ENCODE data around the gene ARHGAP26.
"Not testable (repeated sequence)": the region's sequence is repeated elsewhere in the genome, so short reads cannot be mapped to it uniquely, and the experiment has no call there.

ARHGAP26 gene

GRCh38 chr5:142922223-142922952, 152.2 kb downstream of the ARHGAP26 start:
- peaks cover 5 to 47% (median 29%) of the 10 kb centered on the region in 5 donors for H3K4me1 ChIP-seq (ENCODE audit: control insufficient read depth in 5 of 5, insufficient read depth in 5 of 5, low read length in 5 of 5)
- no peaks in the 10 kb centered on the region for H3K36me3 ChIP-seq (ENCODE audit: control insufficient read depth in 5 of 5, insufficient read depth in 5 of 5, low read length in 5 of 5)
- H3K9me3 ChIP-seq (ENCODE audit: control insufficient read depth in 5 of 5, low read length in 5 of 5): no peaks in the 10 kb centered on the region
- H3K9ac ChIP-seq (ENCODE audit: low read length in 5 of 5): no peak overlapping the region
- no peak overlapping the region for H3K4me3 ChIP-seq (ENCODE audit: low read depth in 1 of 5, low read length in 5 of 5)
- H3K27ac ChIP-seq (ENCODE audit: low read depth, low read length): peak overlapping the region; percentile 45
- no peaks in the 10 kb centered on the region for H3K27me3 ChIP-seq (ENCODE audit: control insufficient read depth in 5 of 5, insufficient read depth in 4 of 5, low read length in 5 of 5)

GRCh38 chr5:142924135-142924883, 154.1 kb downstream of the ARHGAP26 start:
- no peaks in the 10 kb centered on the region for H3K27me3 ChIP-seq (ENCODE audit: control insufficient read depth in 5 of 5, insufficient read depth in 4 of 5, low read length in 5 of 5)
- no peaks in the 10 kb centered on the region for H3K9me3 ChIP-seq (ENCODE audit: control insufficient read depth in 5 of 5, low read length in 5 of 5)
- H3K36me3 ChIP-seq (ENCODE audit: control insufficient read depth in 5 of 5, insufficient read depth in 5 of 5, low read length in 5 of 5): no peaks in the 10 kb centered on the region
- no peak overlapping the region for H3K9ac ChIP-seq (ENCODE audit: low read length in 5 of 5)
- H3K4me3 ChIP-seq (ENCODE audit: low read depth in 1 of 5, low read length in 5 of 5): no peak overlapping the region
- peak overlapping the region; percentile 87 for H3K27ac ChIP-seq (ENCODE audit: low read depth, low read length)
- H3K4me1 ChIP-seq (ENCODE audit: control insufficient read depth in 5 of 5, insufficient read depth in 5 of 5, low read length in 5 of 5): peaks cover 5 to 56% (median 32%) of the 10 kb centered on the region in 5 donors

- Histone ChIP-seq H3K27me3 (ENCODE audit: control insufficient read depth in 5 of 5, insufficient read depth in 4 of 5, low read length in 5 of 5) (no peaks in the 10 kb centered on the region), H3K9ac (ENCODE audit: low read length in 5 of 5) (peak overlapping the region in 1 of 5 donors; percentile 3), H3K4me1 (ENCODE audit: control insufficient read depth in 5 of 5, insufficient read depth in 5 of 5, low read length in 5 of 5) (peaks cover 13 to 71% (median 44%) of the 10 kb centered on the region in 5 donors), H3K27ac (ENCODE audit: low read depth, low read length) (peak overlapping the region; percentile 87), H3K9me3 (ENCODE audit: control insufficient read depth in 5 of 5, low read length in 5 of 5) (no peaks in the 10 kb centered on the region), H3K4me3 (ENCODE audit: low read depth in 1 of 5, low read length in 5 of 5) (peak overlapping the region in 2 of 5 donors; percentile 2 to 17), H3K36me3 (ENCODE audit: control insufficient read depth in 5 of 5, insufficient read depth in 5 of 5, low read length in 5 of 5) (no peaks in the 10 kb centered on the region)
These were observed 155.6 kb downstream of the ARHGAP26 start for GRCh38 chr5:142925795-142926194.

DNA sequence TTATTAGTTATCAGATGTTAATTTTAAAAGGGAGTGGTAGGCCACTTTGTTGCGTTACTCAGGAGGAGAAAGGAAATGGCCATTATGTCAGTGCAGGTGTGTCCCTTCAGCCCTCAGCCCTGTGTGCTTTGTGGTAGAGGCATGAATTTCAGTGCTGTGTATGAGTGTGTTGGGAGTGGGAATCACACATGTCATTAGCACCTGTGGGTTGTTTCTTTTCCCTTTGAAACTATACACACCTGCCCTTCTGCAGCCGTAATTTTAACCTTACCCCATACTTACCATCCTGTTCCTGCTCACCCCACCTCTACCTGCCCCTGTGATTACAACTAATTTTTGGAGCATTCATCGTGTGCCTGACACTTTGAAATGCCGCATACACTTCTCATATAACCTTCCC, 156.4 kb downstream of the ARHGAP26 start:
- H3K9me3 ChIP-seq (ENCODE audit: control insufficient read depth in 5 of 5, low read length in 5 of 5): no peaks in the 10 kb centered on the region
- no peaks in the 10 kb centered on the region for H3K36me3 ChIP-seq (ENCODE audit: control insufficient read depth in 5 of 5, insufficient read depth in 5 of 5, low read length in 5 of 5)
- H3K9ac ChIP-seq (ENCODE audit: low read length in 5 of 5): no peak overlapping the region
- H3K27me3 ChIP-seq (ENCODE audit: control insufficient read depth in 5 of 5, insufficient read depth in 4 of 5, low read length in 5 of 5): no peaks in the 10 kb centered on the region
- peaks cover 13 to 79% (median 47%) of the 10 kb centered on the region in 5 donors for H3K4me1 ChIP-seq (ENCODE audit: control insufficient read depth in 5 of 5, insufficient read depth in 5 of 5, low read length in 5 of 5)
- H3K4me3 ChIP-seq (ENCODE audit: low read depth in 1 of 5, low read length in 5 of 5): no peak overlapping the region
- H3K27ac ChIP-seq (ENCODE audit: low read depth, low read length): peak overlapping the region; percentile 87

DNA sequence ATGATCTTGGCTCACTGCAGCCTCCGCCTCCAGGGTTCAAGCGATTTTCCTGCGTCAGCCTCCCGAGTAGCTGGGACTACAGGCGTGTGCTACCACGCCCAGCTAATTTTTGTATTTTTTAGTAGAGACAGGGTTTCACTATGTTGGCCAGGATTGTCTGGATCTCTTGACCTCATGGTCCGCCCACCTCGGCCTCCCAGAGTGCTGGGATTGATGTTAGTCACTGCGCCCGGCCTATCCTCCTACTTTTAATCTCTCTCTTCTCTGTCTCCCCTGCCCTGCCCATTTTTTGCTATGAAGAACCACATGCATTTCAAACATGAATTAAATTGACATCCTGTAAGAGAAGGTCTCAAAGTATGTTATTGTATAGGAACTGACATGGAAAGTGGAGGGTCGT, 158.8 kb downstream of the ARHGAP26 start:
- peak overlapping the region; percentile 76 for H3K27ac ChIP-seq (ENCODE audit: low read depth, low read length)
- H3K27me3 ChIP-seq (ENCODE audit: control insufficient read depth in 5 of 5, insufficient read depth in 4 of 5, low read length in 5 of 5); H3K4me3 ChIP-seq (ENCODE audit: low read depth in 1 of 5, low read length in 5 of 5); H3K9me3 ChIP-seq (ENCODE audit: control insufficient read depth in 5 of 5, low read length in 5 of 5); H3K9ac ChIP-seq (ENCODE audit: low read length in 5 of 5); H3K36me3 ChIP-seq (ENCODE audit: control insufficient read depth in 5 of 5, insufficient read depth in 5 of 5, low read length in 5 of 5): not testable (repeated sequence)
- peaks cover 12 to 82% (median 42%) of the 10 kb centered on the region in 5 donors for H3K4me1 ChIP-seq (ENCODE audit: control insufficient read depth in 5 of 5, insufficient read depth in 5 of 5, low read length in 5 of 5)

GRCh38 chr5:142929587-142929986, 159.4 kb downstream of the ARHGAP26 start:
- H3K4me1 ChIP-seq (ENCODE audit: control insufficient read depth in 5 of 5, insufficient read depth in 5 of 5, low read length in 5 of 5): peaks cover 12 to 81% (median 36%) of the 10 kb centered on the region in 5 donors
- H3K27me3 ChIP-seq (ENCODE audit: control insufficient read depth in 5 of 5, insufficient read depth in 4 of 5, low read length in 5 of 5): no peaks in the 10 kb centered on the region
- peak overlapping the region; percentile 76 for H3K27ac ChIP-seq (ENCODE audit: low read depth, low read length)
- H3K4me3 ChIP-seq (ENCODE audit: low read depth in 1 of 5, low read length in 5 of 5): no peak overlapping the region
- no peaks in the 10 kb centered on the region for H3K9me3 ChIP-seq (ENCODE audit: control insufficient read depth in 5 of 5, low read length in 5 of 5)
- H3K36me3 ChIP-seq (ENCODE audit: control insufficient read depth in 5 of 5, insufficient read depth in 5 of 5, low read length in 5 of 5): peaks cover 0 to 9% (median 0%) of the 10 kb centered on the region in 5 donors
- H3K9ac ChIP-seq (ENCODE audit: low read length in 5 of 5): no peak overlapping the region

DNA sequence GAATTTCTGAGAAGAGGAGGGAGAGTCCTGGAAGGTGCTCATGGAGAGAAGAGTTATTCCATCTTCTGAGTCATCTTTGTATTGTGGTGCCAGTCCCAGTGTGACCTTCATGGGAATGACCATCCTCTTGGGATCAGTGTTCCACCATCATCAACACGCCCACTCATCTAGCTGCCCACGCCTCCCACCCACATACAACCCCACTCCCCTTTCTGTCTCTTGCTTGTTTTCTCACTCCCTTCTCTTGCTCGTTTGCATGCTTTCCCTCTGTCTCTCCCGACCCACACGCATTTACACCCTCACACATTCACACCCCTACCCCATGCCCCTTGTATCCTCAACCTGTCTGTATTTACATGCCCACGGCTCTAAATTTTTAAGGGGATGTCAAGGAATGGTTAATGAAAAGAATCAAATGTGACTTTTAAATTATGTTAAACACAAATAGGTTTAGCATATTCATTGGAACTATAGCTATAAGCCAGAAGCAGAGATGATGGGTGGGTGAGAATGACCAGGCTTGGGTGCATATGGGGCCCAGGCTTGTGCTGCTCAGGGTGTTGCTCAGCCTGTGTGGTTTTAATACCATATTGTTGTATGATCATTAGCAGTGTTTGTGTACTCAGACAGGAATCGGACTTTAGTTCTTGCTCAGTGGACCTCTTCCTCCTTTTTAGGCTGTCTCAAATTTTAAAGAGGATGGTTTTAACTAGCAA, 160.4 kb downstream of the ARHGAP26 start:
- H3K27me3 ChIP-seq (ENCODE audit: control insufficient read depth in 5 of 5, insufficient read depth in 4 of 5, low read length in 5 of 5): no peaks in the 10 kb centered on the region
- H3K4me1 ChIP-seq (ENCODE audit: control insufficient read depth in 5 of 5, insufficient read depth in 5 of 5, low read length in 5 of 5): peaks cover 12 to 78% (median 40%) of the 10 kb centered on the region in 5 donors
- H3K9me3 ChIP-seq (ENCODE audit: control insufficient read depth in 5 of 5, low read length in 5 of 5): no peaks in the 10 kb centered on the region
- H3K9ac ChIP-seq (ENCODE audit: low read length in 5 of 5): no peak overlapping the region
- H3K36me3 ChIP-seq (ENCODE audit: control insufficient read depth in 5 of 5, insufficient read depth in 5 of 5, low read length in 5 of 5): peaks cover 0 to 9% (median 0%) of the 10 kb centered on the region in 5 donors
- H3K4me3 ChIP-seq (ENCODE audit: low read depth in 1 of 5, low read length in 5 of 5): no peak overlapping the region
- peak overlapping the region; percentile 76 for H3K27ac ChIP-seq (ENCODE audit: low read depth, low read length)

DNA sequence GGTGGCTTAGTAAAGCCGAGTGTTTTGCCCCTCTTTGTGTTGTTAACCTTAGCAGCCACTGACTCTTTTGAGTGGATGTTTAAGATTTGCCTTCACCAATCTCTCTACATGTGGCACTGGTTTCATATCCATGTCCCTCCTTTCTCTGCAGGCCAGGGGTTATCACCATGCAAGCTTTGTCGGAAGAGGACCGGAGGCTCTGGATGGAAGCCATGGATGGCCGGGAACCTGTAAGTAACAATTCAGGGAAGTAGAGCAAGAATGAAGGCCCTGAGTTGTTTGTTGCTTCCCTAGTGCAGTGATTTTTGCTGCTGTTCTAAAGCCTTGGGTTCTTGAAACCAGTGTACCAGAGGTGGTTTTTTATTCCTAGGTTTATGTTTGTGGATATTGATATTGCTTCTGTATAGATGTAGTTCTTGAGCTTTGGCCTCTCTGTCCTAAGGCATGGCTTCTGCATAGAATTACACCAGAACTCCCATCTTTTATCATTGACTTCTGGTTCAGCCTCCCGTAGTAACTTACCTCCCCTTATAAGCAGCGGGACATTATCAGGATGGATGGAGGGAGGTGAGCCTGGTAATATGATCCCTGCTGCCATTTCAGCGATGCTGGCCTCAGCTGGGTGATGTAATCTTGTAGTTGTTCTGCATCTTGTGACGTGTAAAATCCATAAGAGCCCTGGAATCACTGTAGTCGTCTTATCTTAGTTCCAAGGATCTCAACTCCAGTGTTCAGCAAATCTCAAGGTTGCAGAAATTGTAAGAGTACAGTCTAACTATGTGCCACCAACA, 161.9 kb downstream of the ARHGAP26 start:
- no peaks in the 10 kb centered on the region for H3K9me3 ChIP-seq (ENCODE audit: control insufficient read depth in 5 of 5, low read length in 5 of 5)
- no peak overlapping the region for H3K9ac ChIP-seq (ENCODE audit: low read length in 5 of 5)
- no peaks in the 10 kb centered on the region for H3K27me3 ChIP-seq (ENCODE audit: control insufficient read depth in 5 of 5, insufficient read depth in 4 of 5, low read length in 5 of 5)
- H3K4me1 ChIP-seq (ENCODE audit: control insufficient read depth in 5 of 5, insufficient read depth in 5 of 5, low read length in 5 of 5): peaks cover 8 to 70% (median 27%) of the 10 kb centered on the region in 5 donors
- H3K36me3 ChIP-seq (ENCODE audit: control insufficient read depth in 5 of 5, insufficient read depth in 5 of 5, low read length in 5 of 5): peaks cover 0 to 9% (median 0%) of the 10 kb centered on the region in 5 donors
- peak overlapping the region; percentile 47 for H3K27ac ChIP-seq (ENCODE audit: low read depth, low read length)
- H3K4me3 ChIP-seq (ENCODE audit: low read depth in 1 of 5, low read length in 5 of 5): no peak overlapping the region

DNA sequence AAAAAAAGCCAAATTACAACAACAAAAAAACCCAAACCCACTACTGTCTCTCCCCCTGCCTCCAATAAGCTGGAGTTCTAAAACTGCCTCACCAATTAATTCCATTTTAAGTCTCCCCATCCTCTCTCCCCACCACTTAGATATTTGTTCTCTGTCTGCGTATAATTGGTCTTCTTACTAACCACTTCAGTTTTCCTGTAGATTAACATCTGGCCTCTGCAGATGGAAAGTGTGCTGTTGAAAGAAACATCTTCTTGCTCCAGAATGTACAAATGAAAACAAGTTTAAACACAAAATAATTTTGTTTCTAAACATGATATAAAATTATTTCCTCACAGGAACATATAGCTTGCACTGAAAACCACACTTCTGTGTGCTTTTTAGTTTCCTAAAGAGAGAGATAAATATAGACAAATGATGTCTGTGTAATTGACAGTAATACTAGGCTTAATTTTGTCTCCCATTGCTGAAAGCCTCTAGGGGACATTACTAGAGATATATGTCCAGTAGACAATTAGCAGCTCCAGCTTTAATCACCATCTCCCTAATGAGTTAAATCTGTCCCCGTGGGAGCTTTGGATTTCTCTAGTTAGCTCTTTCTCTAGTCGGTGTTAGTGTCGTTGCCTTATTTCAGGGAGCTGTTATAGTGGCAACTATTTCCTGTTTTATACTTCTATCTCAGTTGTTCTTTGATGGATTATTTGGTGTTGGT, 164.0 kb downstream of the ARHGAP26 start:
- no peak overlapping the region for H3K9ac ChIP-seq (ENCODE audit: low read length in 5 of 5)
- H3K4me3 ChIP-seq (ENCODE audit: low read depth in 1 of 5, low read length in 5 of 5): no peak overlapping the region
- no peaks in the 10 kb centered on the region for H3K27me3 ChIP-seq (ENCODE audit: control insufficient read depth in 5 of 5, insufficient read depth in 4 of 5, low read length in 5 of 5)
- H3K36me3 ChIP-seq (ENCODE audit: control insufficient read depth in 5 of 5, insufficient read depth in 5 of 5, low read length in 5 of 5): peaks cover 0 to 9% (median 0%) of the 10 kb centered on the region in 5 donors
- H3K9me3 ChIP-seq (ENCODE audit: control insufficient read depth in 5 of 5, low read length in 5 of 5): no peaks in the 10 kb centered on the region
- H3K27ac ChIP-seq (ENCODE audit: low read depth, low read length): peak overlapping the region; percentile 47
- H3K4me1 ChIP-seq (ENCODE audit: control insufficient read depth in 5 of 5, insufficient read depth in 5 of 5, low read length in 5 of 5): peaks cover 8 to 75% (median 29%) of the 10 kb centered on the region in 5 donors
